ENCODE measurements around the gene TMEM185A. TPM values are rescaled to one million over a fixed set of nuclear protein-coding genes. Genes with fewer than 3 reads are reported as not detected.
"Not testable (repeated sequence)": the region's sequence is repeated elsewhere in the genome, so short reads cannot be mapped to it uniquely, and the experiment has no call there.

The TMEM185A gene
- total RNA-seq, 1 experiment from 2014 or later = 23.6 TPM

DNA sequence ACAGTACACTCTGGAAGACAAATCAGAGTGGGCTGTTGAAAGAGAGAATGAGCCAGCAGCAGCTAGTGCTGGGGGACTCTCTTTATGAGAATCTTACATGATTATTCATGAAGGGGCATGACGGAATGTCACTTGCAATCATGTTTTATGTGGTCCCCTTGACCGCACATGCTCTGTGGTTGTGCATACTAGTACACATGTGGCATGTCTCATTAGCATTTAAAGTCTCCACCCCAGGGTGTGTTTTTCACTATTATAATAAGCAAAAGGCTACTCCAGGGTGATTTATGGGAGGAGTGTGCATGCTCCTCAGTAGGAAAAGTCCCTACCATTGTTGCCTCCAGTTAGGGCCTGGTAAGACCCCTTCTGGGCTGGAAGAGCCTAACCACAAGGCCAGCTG, 49.6 kb upstream of the TMEM185A start:
- Histone ChIP-seq H4K20me1 (ENCODE audit: control insufficient read depth, insufficient read depth, insufficient read length) (no peaks in the 10 kb centered on the region), H3K14ac (ENCODE audit: insufficient read depth, low read length) (no peak overlapping the region), H3K9me3 (ENCODE audit: control insufficient read depth, low read depth, low read length) (peaks cover 10% of the 10 kb centered on the region), H3K79me2 (ENCODE audit: insufficient read depth, low read length) (no peaks in the 10 kb centered on the region), H4K8ac (replicated peaks; ENCODE audit: insufficient read length, low read depth, low read length) (no peak overlapping the region), H4K91ac (ENCODE audit: insufficient read length, low read depth, low read length) (no peak overlapping the region), H2AFZ (ENCODE audit: low read length) (no peak overlapping the region), H3K23ac (ENCODE audit: insufficient read length, low read depth, low read length) (no peak overlapping the region), H2BK5ac (ENCODE audit: insufficient read length, low read length) (no peak overlapping the region), H2BK12ac (ENCODE audit: insufficient read length, low read depth, low read length) (peak overlapping the region; percentile 35), H3K23me2 (ENCODE audit: insufficient read length, low read depth, low read length, poor library complexity, severe bottlenecking) (no peaks in the 10 kb centered on the region), H3K4me1 (ENCODE audit: insufficient read depth, low read length) (peaks cover 6% of the 10 kb centered on the region; the same call in 1 of the 2 replicates), H3T11ph (ENCODE audit: low read length) (no peak overlapping the region), H3K4me2 (ENCODE audit: insufficient read depth, insufficient read length, low read length) (no peak overlapping the region), H3K18ac (ENCODE audit: insufficient read length, low read depth, low read length) (no peak overlapping the region), H3K56ac (ENCODE audit: insufficient read length, low read depth, low read length) (no peak overlapping the region), H2BK120ac (ENCODE audit: low read depth, low read length, poor library complexity, severe bottlenecking) (no peak overlapping the region), H2BK15ac (ENCODE audit: low read depth, low read length) (no peak overlapping the region), H2BK20ac (ENCODE audit: low read depth, low read length, poor library complexity, severe bottlenecking) (no peak overlapping the region), H3K9ac (ENCODE audit: extremely low read depth, insufficient read length, low read length) (no peak overlapping the region), H3K79me1 (ENCODE audit: insufficient read depth, low read depth, low read length, poor library complexity, severe bottlenecking) (no peaks in the 10 kb centered on the region), H3K4ac (ENCODE audit: low read depth, low read length) (no peak overlapping the region), H4K5ac (ENCODE audit: insufficient read length, low read depth, low read length) (no peak overlapping the region), H3K27me3 (ENCODE audit: insufficient read depth, low read length) (no peaks in the 10 kb centered on the region), H2AK5ac (ENCODE audit: insufficient read length, low read length) (no peak overlapping the region), H3K27ac (ENCODE audit: insufficient read length, low read depth, low read length) (no peak overlapping the region)
- DNase-seq = no peak
- Mint-ChIP-seq H3K27ac (no peak overlapping the region), H3K4me3 (no peak overlapping the region), H3K9me3 (peaks cover 32 to 36% of the 10 kb centered on the region in 2 experiments), H3K36me3 (ENCODE audit: insufficient read depth in 1 of 3, low read depth in 3 of 3) (peaks cover 0 to 9% (median 4%) of the 10 kb centered on the region in 3 experiments; a peak in 5 of 7 replicates), H3K4me1 (peaks cover 26 to 31% of the 10 kb centered on the region in 2 experiments), H3K27me3 (ENCODE audit: low read depth) (peaks cover 2% of the 10 kb centered on the region; the same call in 1 of the 2 replicates)
- no CpG with 5 or more reads among the region's 2 CpGs for WGBS (ENCODE audit: extremely low coverage, insufficient read length, low lambda C conversion rate)
- TF ChIP-seq, protein P1, sequence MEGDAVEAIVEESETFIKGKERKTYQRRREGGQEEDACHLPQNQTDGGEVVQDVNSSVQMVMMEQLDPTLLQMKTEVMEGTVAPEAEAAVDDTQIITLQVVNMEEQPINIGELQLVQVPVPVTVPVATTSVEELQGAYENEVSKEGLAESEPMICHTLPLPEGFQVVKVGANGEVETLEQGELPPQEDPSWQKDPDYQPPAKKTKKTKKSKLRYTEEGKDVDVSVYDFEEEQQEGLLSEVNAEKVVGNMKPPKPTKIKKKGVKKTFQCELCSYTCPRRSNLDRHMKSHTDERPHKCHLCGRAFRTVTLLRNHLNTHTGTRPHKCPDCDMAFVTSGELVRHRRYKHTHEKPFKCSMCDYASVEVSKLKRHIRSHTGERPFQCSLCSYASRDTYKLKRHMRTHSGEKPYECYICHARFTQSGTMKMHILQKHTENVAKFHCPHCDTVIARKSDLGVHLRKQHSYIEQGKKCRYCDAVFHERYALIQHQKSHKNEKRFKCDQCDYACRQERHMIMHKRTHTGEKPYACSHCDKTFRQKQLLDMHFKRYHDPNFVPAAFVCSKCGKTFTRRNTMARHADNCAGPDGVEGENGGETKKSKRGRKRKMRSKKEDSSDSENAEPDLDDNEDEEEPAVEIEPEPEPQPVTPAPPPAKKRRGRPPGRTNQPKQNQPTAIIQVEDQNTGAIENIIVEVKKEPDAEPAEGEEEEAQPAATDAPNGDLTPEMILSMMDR (conservative IDR thresholded peaks at IDR 0.05) = no peak

DNA sequence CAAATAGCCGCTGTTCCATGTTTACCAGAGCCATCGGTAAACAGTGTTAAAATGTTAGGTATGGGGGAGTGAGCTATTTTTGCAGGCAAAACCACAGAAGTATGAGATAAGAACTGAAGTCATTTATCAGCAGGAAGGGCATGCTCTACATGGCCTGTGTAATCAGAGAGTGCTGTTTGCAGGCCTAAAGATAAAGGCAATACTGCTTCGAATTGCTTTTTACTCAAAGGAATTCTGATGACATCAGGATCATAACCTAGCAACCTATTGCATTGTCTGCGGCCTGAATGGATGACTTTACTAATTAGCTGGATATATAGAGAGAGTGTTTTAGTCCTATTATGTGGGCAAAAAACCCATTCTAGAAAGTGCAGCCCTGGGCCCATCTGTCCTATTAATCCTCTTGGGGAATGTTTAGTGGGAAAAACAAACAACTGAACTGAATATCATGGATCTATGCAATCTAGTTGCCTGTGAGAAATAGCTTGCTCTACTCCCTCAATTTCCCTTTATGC, 47.6 kb upstream of the TMEM185A start:
- not testable (repeated sequence) for H4K91ac ChIP-seq (ENCODE audit: insufficient read length, low read depth, low read length); H3K18ac ChIP-seq (ENCODE audit: insufficient read length, low read depth, low read length); H3K27ac ChIP-seq (ENCODE audit: insufficient read length, low read depth, low read length); H3K23ac ChIP-seq (ENCODE audit: insufficient read length, low read depth, low read length); H3K4me3 Mint-ChIP-seq; H3K9ac ChIP-seq (ENCODE audit: extremely low read depth, insufficient read length, low read length); H3K4ac ChIP-seq (ENCODE audit: low read depth, low read length); H2BK20ac ChIP-seq (ENCODE audit: low read depth, low read length, poor library complexity, severe bottlenecking); H4K8ac ChIP-seq (replicated peaks; ENCODE audit: insufficient read length, low read depth, low read length); H2BK15ac ChIP-seq (ENCODE audit: low read depth, low read length); H3T11ph ChIP-seq (ENCODE audit: low read length); H2BK120ac ChIP-seq (ENCODE audit: low read depth, low read length, poor library complexity, severe bottlenecking); H3K4me1 ChIP-seq (ENCODE audit: insufficient read depth, low read length); H3K14ac ChIP-seq (ENCODE audit: insufficient read depth, low read length); H4K5ac ChIP-seq (ENCODE audit: insufficient read length, low read depth, low read length); H2BK5ac ChIP-seq (ENCODE audit: insufficient read length, low read length); H3K27ac Mint-ChIP-seq; H2AFZ ChIP-seq (ENCODE audit: low read length); H3K56ac ChIP-seq (ENCODE audit: insufficient read length, low read depth, low read length); H4K20me1 ChIP-seq (ENCODE audit: control insufficient read depth, insufficient read depth, insufficient read length); H3K27me3 Mint-ChIP-seq (ENCODE audit: low read depth); DNase-seq; H3K79me1 ChIP-seq (ENCODE audit: insufficient read depth, low read depth, low read length, poor library complexity, severe bottlenecking); H3K9me3 ChIP-seq (ENCODE audit: control insufficient read depth, low read depth, low read length); H2BK12ac ChIP-seq (ENCODE audit: insufficient read length, low read depth, low read length); H3K79me2 ChIP-seq (ENCODE audit: insufficient read depth, low read length); H3K27me3 ChIP-seq (ENCODE audit: insufficient read depth, low read length); H3K4me2 ChIP-seq (ENCODE audit: insufficient read depth, insufficient read length, low read length); H2AK5ac ChIP-seq (ENCODE audit: insufficient read length, low read length); H3K36me3 Mint-ChIP-seq (ENCODE audit: insufficient read depth in 1 of 3, low read depth in 3 of 3); H3K23me2 ChIP-seq (ENCODE audit: insufficient read length, low read depth, low read length, poor library complexity, severe bottlenecking)
- Mint-ChIP-seq H3K4me1 (peaks cover 26 to 27% of the 10 kb centered on the region in 2 experiments), H3K9me3 (peaks cover 17 to 20% of the 10 kb centered on the region in 2 experiments)
- no CpG with 5 or more reads among the region's 4 CpGs for WGBS (ENCODE audit: extremely low coverage, insufficient read length, low lambda C conversion rate)
